HG03521 (cell line): ENCODE measurements around the gene SLC20A1.
"Not testable (repeated sequence)": the region's sequence is repeated elsewhere in the genome, so short reads cannot be mapped to it uniquely, and the experiment has no call there.

ENCODE experiments used
- ATAC-seq: cut with Tn5 transposase; IDR thresholded peaks from one replicate; pipeline ENCODE4 v1.9.1; 2021; ENCODE audit warnings: mild to moderate bottlenecking, moderate library complexity; ENCODE audit not compliant: unreplicated experiment

The SLC20A1 gene

GRCh38 chr2:112644155-112644932, 1.4 kb upstream of the SLC20A1 start:
- ATAC-seq, result no peak

GRCh38 chr2:112644933-112645309, 818 bp upstream of the SLC20A1 start:
- no peak for ATAC-seq

GRCh38 chr2:112646102-112646719, 472 bp downstream of the SLC20A1 start:
- peak; percentile 21 for ATAC-seq

GRCh38 chr2:112646791-112647689, 1.3 kb downstream of the SLC20A1 start:
- ATAC-seq, result no peak

GRCh38 chr2:112648081-112648480, 2.3 kb downstream of the SLC20A1 start:
- ATAC-seq, result no peak

GRCh38 chr2:112656679-112657078, 10.9 kb downstream of the SLC20A1 start:
- ATAC-seq, result no peak

GRCh38 chr2:112658301-112658700, 12.6 kb downstream of the SLC20A1 start:
- no peak for ATAC-seq

GRCh38 chr2:112658839-112659667, 13.3 kb downstream of the SLC20A1 start:
- ATAC-seq, result no peak

- ATAC-seq, result no peak
Measured at GRCh38 chr2:112660138-112660537, 14.4 kb downstream of the SLC20A1 start.

- no peak for ATAC-seq
Measured at GRCh38 chr2:112661656-112662305, 16.0 kb downstream of the SLC20A1 start.

- ATAC-seq, result no peak
Measured at GRCh38 chr2:112662704-112663103, 17.0 kb downstream of the SLC20A1 start.

GRCh38 chr2:112664689-112665088, 18.9 kb downstream of the SLC20A1 start:
- ATAC-seq, result no peak

- no peak for ATAC-seq
Measured at GRCh38 chr2:112665113-112665780, 19.5 kb downstream of the SLC20A1 start.

- no peak for ATAC-seq
Measured at GRCh38 chr2:112666761-112667122, 21.0 kb downstream of the SLC20A1 start.

GRCh38 chr2:112667540-112667939, 21.8 kb downstream of the SLC20A1 start:
- ATAC-seq, result not testable (repeated sequence)

- ATAC-seq, result no peak
Measured at GRCh38 chr2:112669667-112670066, 23.9 kb downstream of the SLC20A1 start.

- no peak for ATAC-seq
Measured at GRCh38 chr2:112670252-112671022, 24.7 kb downstream of the SLC20A1 start.

GRCh38 chr2:112671801-112672200, 26.1 kb downstream of the SLC20A1 start:
- no peak for ATAC-seq

GRCh38 chr2:112673008-112673407, 27.3 kb downstream of the SLC20A1 start:
- ATAC-seq, result no peak
